Esophagus squamous epithelium (tissue), 5 donors: ENCODE results near the gene YIF1A. TPM values are rescaled to one million over a fixed set of nuclear protein-coding genes. Genes with fewer than 3 reads are reported as not detected.
A peak's percentile ranks its signal among the peaks of the same experiment; 100 is the strongest.

Experiments
- DNase-seq: peaks from one replicate; lab custom pipeline; 2025; lab: John Stamatoyannopoulos, UW
- H3K27ac ChIP-seq, 4 donors: fragments of 200-600 bp; sonication (generic); one replicate each; pipeline ENCODE4 v1.5.1; 2016 to 2019; ENCODE audit warnings: mild to moderate bottlenecking in 1 of 4
- H3K27me3 ChIP-seq, 4 donors: fragments of 200-600 bp; sonication (generic); 1 replicate in 3 of 4; 2 replicates in 1 of 4; pipeline versions ENCODE4 v1.5.1 to v1.6.0; 2017 to 2021; ENCODE audit warnings: antibody characterized with exemption in 1 of 4
- H3K36me3 ChIP-seq, 3 donors: fragments of 200-600 bp; sonication (generic); one replicate each; pipeline ENCODE4 v1.5.1; 2016 to 2019
- H3K4me1 ChIP-seq, 3 donors: fragments of 200-600 bp; sonication (generic); one replicate each; pipeline ENCODE4 v1.5.1; 2017 to 2019
- H3K4me3 ChIP-seq, 4 donors: fragments of 200-600 bp; sonication (generic); 1 replicate in 3 of 4; 2 replicates in 1 of 4; pipeline ENCODE4 v1.5.1; 2016 to 2019; ENCODE audit warnings: mild to moderate bottlenecking in 2 of 4, moderate library complexity in 1 of 4
- H3K9me3 ChIP-seq, 3 donors: fragments of 200-600 bp; sonication (generic); one replicate each; pipeline ENCODE4 v1.5.1; 2016 to 2019
- CTCF ChIP-seq, 6 experiments: fragments of 450-650 bp in 4 of 6; fragments of 200-600 bp in 2 of 6; sonication (generic) in 2 of 6; IDR thresholded peaks; one replicate each; pipeline ENCODE4 v1.5.1; 2016 to 2019; ENCODE audit warnings: antibody characterized with exemption in 6 of 6, mild to moderate bottlenecking in 4 of 6, moderate library complexity in 4 of 6
- POLR2A ChIP-seq, 4 donors: fragments of 450-650 bp; IDR thresholded peaks; one replicate each; pipeline ENCODE4 v1.6.1; 2017; ENCODE audit warnings: antibody characterized with exemption in 4 of 4, mild to moderate bottlenecking in 4 of 4, moderate library complexity in 3 of 4
- WGBS, 2 donors: methylation state at CpG; one replicate each; pipeline ENCODE4 v1.1.5; 2018; 5-methylcytosine and 5-hydroxymethylcytosine counted together
- intact Hi-C: fragments of 100-400 bp; cut with DNase I; formaldehyde crosslinking; loops from one replicate; pipeline ENCODE4 v1.15.0; 2022
- total RNA-seq, 4 donors: library from RNA; depleted of rRNA; stranded (reverse); fragments of >200 nt; gene quantifications; one replicate each; pipeline ENCODE4 v1.1.0, GENCODE V29; 2016
- donor health status: DM: yes; HTN: yes; CAD: no.

YIF1A gene
- total RNA-seq, 4 donors from 2014 or later: 51.9 to 71.9 (median 63.8) TPM

DNA sequence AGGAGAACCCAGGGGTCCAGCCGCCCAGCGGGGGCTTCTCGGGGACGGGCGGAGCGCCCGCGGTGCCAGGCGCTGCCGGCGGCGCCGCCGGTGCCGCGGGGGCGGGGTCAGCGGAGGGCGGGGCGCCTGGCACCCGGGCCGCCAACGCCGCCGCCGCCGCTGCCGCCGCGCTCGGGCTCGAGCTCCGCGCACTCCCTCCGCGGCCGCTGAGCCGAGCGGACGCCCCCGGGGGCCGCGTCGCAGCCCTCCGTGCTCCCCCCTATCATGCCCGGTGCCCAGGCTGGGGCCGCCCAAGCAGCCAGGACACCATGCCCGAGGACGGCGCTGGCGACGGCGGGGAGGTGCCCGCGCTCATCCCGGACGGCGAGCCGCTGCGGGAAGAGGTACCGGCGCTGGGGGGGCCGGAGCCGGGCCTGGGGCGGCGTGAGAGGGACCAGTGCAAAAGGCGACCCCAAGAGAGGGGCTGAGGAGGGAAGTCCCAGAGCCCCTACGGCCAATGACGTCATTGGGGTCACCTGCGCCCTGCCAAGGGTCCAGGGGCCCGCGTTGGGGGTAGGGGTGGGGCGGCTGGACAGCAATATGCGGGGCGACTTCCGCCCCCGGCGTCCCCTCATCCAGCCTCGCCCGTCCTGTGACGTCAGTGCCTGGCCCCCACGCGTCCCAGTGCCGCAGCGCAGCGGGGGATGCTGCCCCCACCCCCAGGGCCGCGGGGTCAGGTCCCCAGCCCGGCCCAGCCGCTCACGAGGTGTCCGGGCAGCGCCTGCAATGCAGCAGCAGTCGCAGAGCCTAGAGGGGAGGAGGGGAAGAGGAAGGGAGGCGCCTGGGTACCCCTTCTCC is 3.0 kb upstream of the YIF1A start, which contains the start of gene TMEM151A:
Gene TMEM151A (plus strand): TSS at position 189 of the 837 bp plus-strand sequence. CDS start 120 bp downstream, at position 309.
- Histone ChIP-seq H3K27ac (no peak within 1 kb of the TSS), H3K4me3 (peak within 1 kb of the TSS; percentile 26 to 67 (median 40)), H3K4me1 (peaks cover 24 to 45% (median 26%) of the 10 kb centered on the region in 3 donors), H3K9me3 (no peaks in the 10 kb centered on the region), H3K36me3 (peaks cover 0 to 8% (median 0%) of the 10 kb centered on the region in 3 donors), H3K27me3 (peaks cover 6 to 64% (median 10%) of the 10 kb centered on the region in 4 donors)
- no peak for DNase-seq
- no CpG with 5 or more reads among the region's 95 CpGs for WGBS, 2 donors
- TF ChIP-seq CTCF (IDR thresholded peaks at IDR 0.05) (no peak), POLR2A (IDR thresholded peaks at IDR 0.05) (no peak)
- intact Hi-C loops: no loop called here

DNA sequence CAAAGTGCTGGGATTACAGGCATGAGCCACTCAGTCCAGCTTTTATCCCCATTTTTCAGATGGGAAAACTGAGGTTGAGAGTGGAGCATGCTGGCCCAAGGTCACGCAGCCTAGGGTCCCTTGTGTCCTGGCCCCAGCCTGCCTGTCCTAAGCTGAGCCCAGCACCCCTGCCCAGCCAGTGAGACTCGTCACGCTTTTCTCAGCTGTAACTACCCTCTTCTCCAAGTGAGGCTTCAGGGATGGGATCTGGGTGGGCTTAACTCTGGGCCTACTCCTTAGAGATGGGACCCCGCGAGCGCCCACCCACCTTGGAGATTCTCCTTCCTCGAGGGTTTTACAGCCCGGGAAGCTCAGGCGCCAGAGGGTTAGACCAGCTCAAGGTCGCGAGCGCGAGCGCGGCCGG is 2.4 kb upstream of the YIF1A start:
- TF ChIP-seq POLR2A (IDR thresholded peaks at IDR 0.05): no peak
- no peak for TF ChIP-seq CTCF (IDR thresholded peaks at IDR 0.05)
- intact Hi-C loops: no loop called here
- no CpG with 5 or more reads among the region's 16 CpGs for WGBS, 2 donors
- Histone ChIP-seq H3K36me3 (peaks cover 0 to 14% (median 0%) of the 10 kb centered on the region in 3 donors), H3K9me3 (no peaks in the 10 kb centered on the region), H3K4me1 (peaks cover 24 to 50% (median 26%) of the 10 kb centered on the region in 3 donors), H3K4me3 (peak overlapping the region in 2 of 4 donors; percentile 52 to 67), H3K27me3 (peaks cover 6 to 60% (median 10%) of the 10 kb centered on the region in 4 donors), H3K27ac (no peak overlapping the region)
- no peak for DNase-seq

GRCh38 chr11:66290330-66290621 is 1.3 kb upstream of the YIF1A start:
- no peak for TF ChIP-seq CTCF (IDR thresholded peaks at IDR 0.05)
- no peak for TF ChIP-seq POLR2A (IDR thresholded peaks at IDR 0.05)
- Histone ChIP-seq H3K27me3 (peaks cover 6 to 50% (median 10%) of the 10 kb centered on the region in 4 donors), H3K27ac (no peak overlapping the region), H3K4me1 (peaks cover 24 to 55% (median 26%) of the 10 kb centered on the region in 3 donors), H3K4me3 (no peak overlapping the region), H3K36me3 (peaks cover 0 to 24% (median 0%) of the 10 kb centered on the region in 3 donors), H3K9me3 (no peaks in the 10 kb centered on the region)
- intact Hi-C loops: no loop called here
- no peak for DNase-seq
- 100% methylated on average over 1 to 2 of the region's 2 CpGs for WGBS, 2 donors

DNA sequence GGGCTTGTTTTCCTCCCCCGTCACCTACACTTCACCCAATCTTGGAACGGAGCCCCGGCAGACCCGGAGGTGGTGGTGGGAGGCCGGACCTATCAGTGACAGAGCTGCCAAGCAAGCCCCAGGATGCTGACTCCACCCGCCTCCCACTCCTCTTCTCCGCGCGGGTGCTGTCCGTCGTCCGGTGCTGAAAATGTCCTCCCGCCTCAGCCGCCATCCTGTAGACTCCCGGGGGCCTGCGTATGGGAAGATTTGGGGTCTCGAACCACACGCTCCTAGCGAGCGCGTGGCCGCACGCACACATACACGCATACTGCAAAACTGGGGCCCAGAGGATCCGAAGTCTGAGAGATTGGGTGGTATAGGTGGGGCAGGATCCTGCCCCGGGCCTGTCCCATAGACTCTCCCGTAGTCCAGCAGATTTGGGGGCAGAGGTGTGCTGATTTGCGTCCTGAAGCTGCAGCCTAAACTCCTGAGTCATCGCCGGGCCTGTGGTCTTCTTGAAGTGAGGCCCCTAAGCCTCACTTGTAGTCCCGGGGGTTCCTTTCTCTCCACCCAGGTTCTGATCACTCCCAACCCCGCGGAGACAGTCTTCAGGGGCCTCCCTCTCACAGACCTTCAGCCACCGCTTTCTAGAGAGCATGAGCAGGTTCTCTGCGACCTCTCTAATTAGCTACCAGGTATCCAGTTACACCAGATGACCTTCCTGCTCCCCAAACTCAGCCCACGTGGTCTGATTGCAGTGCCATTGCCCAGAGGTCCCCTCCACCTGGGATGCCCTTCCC is 796 bp upstream of the YIF1A start:
- Histone ChIP-seq H3K27me3 (peaks cover 6 to 44% (median 10%) of the 10 kb centered on the region in 4 donors), H3K9me3 (no peaks in the 10 kb centered on the region), H3K27ac (peak overlapping the region; percentile 89 to 99 (median 96)), H3K4me3 (peak overlapping the region; percentile 60 to 99 (median 82)), H3K4me1 (peaks cover 24 to 55% (median 26%) of the 10 kb centered on the region in 3 donors), H3K36me3 (peaks cover 0 to 30% (median 3%) of the 10 kb centered on the region in 3 donors)
- TF ChIP-seq POLR2A (IDR thresholded peaks at IDR 0.05) (no peak), CTCF (IDR thresholded peaks at IDR 0.05) (no peak)
- 18 to 25% methylated on average over 15 to 16 of the region's 36 CpGs for WGBS, 2 donors
- DNase-seq: no peak
- intact Hi-C loops: loop anchor here (10.0 kb wide), 1 partner anchor 65 kb away; no protein-coding TSS in a partner anchor
